ENCODE results near the gene TDRD15.
A peak's percentile ranks its signal among the peaks of the same experiment; 100 is the strongest.

TDRD15 gene

DNA sequence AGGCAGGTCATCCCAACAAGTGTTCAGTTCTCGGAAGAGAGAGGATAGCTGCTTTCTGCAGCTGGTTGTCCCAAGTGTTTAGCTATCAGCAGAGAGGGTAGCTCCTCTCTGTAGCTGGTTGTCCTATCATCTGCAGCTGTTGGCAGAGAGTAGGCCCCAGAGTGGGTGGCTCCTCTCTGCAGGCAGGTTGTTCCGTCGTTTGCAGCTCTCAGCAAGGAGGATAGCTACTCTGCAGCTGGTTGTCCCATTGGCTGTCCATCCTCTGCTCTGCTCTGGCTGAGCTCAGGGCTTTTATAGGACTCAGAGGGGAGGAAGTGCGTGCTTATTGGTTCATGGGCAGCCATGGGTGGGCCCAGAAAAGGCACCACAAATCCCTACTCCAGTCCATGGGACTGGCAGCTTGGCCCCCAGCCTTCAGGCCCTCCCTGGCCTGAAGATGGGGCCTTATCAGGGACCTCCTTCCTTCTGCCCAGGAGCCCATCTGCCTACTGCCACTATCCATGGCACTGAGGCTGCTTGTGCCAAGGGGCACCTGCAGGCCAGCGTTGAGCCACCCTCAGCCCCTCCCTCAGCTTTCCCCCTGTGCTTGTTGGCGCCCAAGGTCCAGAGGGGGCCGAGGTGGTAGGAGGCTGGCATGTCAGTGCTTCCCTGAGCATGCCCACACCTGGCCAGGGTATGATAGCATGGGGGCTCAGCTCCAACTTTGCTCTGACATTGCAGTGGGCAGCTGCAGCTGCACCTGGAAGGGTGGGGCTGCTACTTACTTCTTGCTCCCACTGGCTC lies 38.3 kb downstream of the TDRD15 start:
- H3K4me3 ChIP-seq (ENCODE audit: low read depth, low read length) = no peak overlapping the region
- TF ChIP-seq, protein P1, sequence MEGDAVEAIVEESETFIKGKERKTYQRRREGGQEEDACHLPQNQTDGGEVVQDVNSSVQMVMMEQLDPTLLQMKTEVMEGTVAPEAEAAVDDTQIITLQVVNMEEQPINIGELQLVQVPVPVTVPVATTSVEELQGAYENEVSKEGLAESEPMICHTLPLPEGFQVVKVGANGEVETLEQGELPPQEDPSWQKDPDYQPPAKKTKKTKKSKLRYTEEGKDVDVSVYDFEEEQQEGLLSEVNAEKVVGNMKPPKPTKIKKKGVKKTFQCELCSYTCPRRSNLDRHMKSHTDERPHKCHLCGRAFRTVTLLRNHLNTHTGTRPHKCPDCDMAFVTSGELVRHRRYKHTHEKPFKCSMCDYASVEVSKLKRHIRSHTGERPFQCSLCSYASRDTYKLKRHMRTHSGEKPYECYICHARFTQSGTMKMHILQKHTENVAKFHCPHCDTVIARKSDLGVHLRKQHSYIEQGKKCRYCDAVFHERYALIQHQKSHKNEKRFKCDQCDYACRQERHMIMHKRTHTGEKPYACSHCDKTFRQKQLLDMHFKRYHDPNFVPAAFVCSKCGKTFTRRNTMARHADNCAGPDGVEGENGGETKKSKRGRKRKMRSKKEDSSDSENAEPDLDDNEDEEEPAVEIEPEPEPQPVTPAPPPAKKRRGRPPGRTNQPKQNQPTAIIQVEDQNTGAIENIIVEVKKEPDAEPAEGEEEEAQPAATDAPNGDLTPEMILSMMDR (IDR thresholded peaks at IDR 0.05; ENCODE audit: control insufficient read depth, extremely low read depth, insufficient read depth) = no peak
- no peak for DNase-seq (ENCODE audit: low read depth)

DNA sequence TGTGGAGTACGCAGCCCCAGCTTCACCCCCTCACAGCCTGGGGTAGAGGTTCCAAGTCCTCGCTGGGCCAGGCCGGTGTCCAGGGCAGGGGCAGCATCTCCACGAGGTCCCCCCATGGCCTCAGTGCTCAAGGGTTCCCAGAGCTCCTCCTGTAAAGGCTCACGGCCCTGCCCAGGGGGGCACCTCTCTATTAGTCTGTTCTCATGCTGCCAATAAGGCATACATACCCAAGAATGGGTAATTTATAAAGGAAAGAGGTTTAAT lies 38.8 kb downstream of the TDRD15 start:
- DNase-seq (ENCODE audit: low read depth) = no peak
- TF ChIP-seq, protein P1 (IDR thresholded peaks at IDR 0.05; ENCODE audit: control insufficient read depth, extremely low read depth, insufficient read depth) = no peak
- no peak overlapping the region for H3K4me3 ChIP-seq (ENCODE audit: low read depth, low read length)

DNA sequence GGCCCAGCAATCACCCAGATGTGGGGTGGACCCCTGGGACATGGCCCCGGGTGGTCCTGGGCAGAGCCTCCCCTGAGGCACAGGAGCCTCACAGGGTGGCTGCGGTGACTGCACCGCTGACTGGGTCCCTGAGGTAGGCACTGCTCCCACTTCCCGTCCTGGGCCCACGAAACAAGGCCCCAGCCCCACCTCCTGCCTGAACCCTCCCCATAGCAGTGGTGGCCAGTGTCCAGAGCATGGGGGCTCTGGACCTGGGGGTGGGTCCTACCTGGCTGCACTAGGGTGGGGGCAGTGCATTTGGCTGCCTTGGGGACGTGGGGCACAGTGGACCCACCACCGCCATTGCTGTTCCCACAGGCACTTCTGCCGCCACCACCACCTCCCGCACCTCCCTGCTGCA lies 39.4 kb downstream of the TDRD15 start:
- TF ChIP-seq, protein P1 (IDR thresholded peaks at IDR 0.05; ENCODE audit: control insufficient read depth, extremely low read depth, insufficient read depth) = no peak
- DNase-seq (ENCODE audit: low read depth) = no peak
- H3K4me3 ChIP-seq (ENCODE audit: low read depth, low read length) = no peak overlapping the region

DNA sequence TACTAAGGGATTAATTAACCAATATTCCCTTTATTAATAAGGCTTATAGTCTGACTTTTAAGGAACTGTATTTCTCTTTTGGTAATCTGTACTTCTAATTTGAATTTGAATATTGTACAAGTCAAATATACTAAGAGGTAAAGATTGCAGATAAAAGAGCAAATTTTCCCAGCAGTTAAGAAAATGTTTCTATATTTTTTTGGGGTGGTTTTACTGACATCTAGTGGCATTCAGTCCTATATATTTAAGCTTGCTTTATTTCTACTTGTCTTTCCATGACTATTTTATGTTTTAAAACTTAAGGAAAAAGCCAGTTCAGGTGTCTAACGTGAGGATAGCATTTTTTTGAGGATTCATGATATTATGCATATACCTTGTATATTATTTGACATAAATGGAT lies 41.6 kb downstream of the TDRD15 start:
- TF ChIP-seq, protein P1 (IDR thresholded peaks at IDR 0.05; ENCODE audit: control insufficient read depth, extremely low read depth, insufficient read depth) = peak; percentile 16; the same call in 1 of the 2 replicates
- no peak for DNase-seq (ENCODE audit: low read depth)
- H3K4me3 ChIP-seq (ENCODE audit: low read depth, low read length) = no peak overlapping the region

DNA sequence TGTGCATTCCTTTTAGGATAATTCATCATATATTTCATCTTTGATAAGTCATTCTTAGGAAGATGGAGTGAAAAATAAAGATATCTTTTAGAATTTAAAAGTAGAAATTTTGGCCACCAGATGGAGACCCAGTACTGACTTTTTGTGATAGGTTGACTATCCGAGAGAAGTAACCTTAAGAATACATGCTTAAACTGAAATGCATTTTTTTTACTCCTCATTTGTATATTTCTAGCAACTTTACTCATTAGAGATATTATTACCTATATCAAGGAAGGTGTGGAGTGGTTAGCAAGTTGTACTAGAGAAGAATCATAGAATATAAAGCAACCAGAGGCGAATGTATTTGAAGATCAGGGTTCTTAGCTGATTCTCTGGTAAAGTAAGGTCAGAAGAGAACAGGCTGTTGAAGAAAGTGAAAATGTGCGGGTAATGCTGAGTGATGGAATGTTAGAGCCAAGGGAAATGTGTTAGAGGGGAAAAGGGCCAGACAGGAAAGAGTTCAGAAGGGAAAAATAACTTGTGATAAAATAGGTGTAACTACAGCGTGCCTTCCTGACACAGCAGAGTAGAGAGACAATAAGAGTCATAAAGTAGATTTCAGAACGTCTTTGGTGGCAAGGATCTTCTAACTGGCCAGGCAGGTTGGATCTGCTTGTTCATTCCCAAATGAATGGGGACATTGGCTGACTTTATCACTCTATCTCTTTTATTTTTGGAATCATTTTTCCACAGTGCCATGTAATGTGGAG lies 52.3 kb downstream of the TDRD15 start:
- TF ChIP-seq, protein P1 (IDR thresholded peaks at IDR 0.05; ENCODE audit: control insufficient read depth, extremely low read depth, insufficient read depth) = peak; percentile 34
- H3K4me3 ChIP-seq (ENCODE audit: low read depth, low read length) = no peak overlapping the region
- no peak for DNase-seq (ENCODE audit: low read depth)

DNA sequence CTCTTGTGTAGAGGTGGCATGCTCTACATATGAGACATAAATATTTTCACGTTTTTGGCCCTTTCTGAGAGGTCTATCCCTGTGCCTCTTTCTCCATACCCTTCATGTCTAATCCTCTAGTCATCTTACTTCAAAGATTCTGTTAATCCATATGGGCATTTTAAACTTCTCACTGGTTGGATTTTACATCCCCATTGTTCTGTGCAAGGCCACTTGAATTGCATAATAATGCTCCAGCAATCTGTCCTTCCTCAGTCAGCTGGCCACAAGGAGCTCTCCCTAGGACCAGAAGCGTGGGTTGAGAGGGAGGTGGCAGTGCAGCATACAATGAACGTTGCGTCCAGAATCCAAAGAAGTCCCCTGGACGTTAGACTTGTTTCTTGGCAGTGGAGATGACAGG lies 58.2 kb downstream of the TDRD15 start:
- TF ChIP-seq, protein P1 (IDR thresholded peaks at IDR 0.05; ENCODE audit: control insufficient read depth, extremely low read depth, insufficient read depth) = no peak
- no peak for DNase-seq (ENCODE audit: low read depth)

More for the DNA sequence above, 58.2 kb downstream of the TDRD15 start:
- no peak overlapping the region for H3K4me3 ChIP-seq (ENCODE audit: low read depth, low read length)

Measured in LNCaP clone FGC (cell line).